Prostate gland (tissue), 2 donors: ENCODE measurements around the gene TNFRSF25.
"Not testable (repeated sequence)": the region's sequence is repeated elsewhere in the genome, so short reads cannot be mapped to it uniquely, and the experiment has no call there.

ENCODE experiments used
- CTCF ChIP-seq, 4 experiments: fragments of 200-600 bp in 2 of 4; fragments of 450-650 bp in 2 of 4; sonication (generic) in 2 of 4; IDR thresholded peaks; 1 replicate in 3 of 4; 2 replicates in 1 of 4; pipeline ENCODE4 v1.5.1; 2016 to 2019; ENCODE audit warnings: antibody characterized with exemption in 4 of 4, mild to moderate bottlenecking in 2 of 4, moderate library complexity in 2 of 4
- POLR2A ChIP-seq: fragments of 450-650 bp; IDR thresholded peaks from one replicate; pipeline ENCODE4 v1.6.1; 2016; ENCODE audit warnings: antibody characterized with exemption, mild to moderate bottlenecking
- POLR2AphosphoS5 ChIP-seq: sonication (generic); formaldehyde crosslinking; IDR thresholded peaks from one replicate; pipeline ENCODE4 v1.6.1; 2017; ENCODE audit warnings: antibody characterized with exemption

GRCh38 chr1:6431645-6432579 lies 34.1 kb downstream of the TNFRSF25 start:
- TF ChIP-seq CTCF (IDR thresholded peaks at IDR 0.05); POLR2A; POLR2AphosphoS5: not testable (repeated sequence)
